Ishikawa (cell line): ENCODE data around the gene TBPL1.

Experiments used
- CEBPB ChIP-seq: IDR thresholded peaks from 2 replicates; pipeline ENCODE4 v1.6.1; 2012
- CREB1 ChIP-seq: IDR thresholded peaks from 2 replicates; pipeline ENCODE4 v1.6.1; 2012; ENCODE audit warnings: low read depth
- EGR1 ChIP-seq: IDR thresholded peaks from 2 replicates; pipeline ENCODE4 v1.6.1; 2012
- EP300 ChIP-seq: IDR thresholded peaks from 2 replicates; pipeline ENCODE4 v1.6.1; 2012; ENCODE audit warnings: borderline replicate concordance
- FOXM1 ChIP-seq: IDR thresholded peaks from 2 replicates; pipeline ENCODE4 v1.6.1; 2012; ENCODE audit warnings: low read depth, borderline replicate concordance
- NFIC ChIP-seq: IDR thresholded peaks from 2 replicates; pipeline ENCODE4 v1.6.1; 2012
- RAD21 ChIP-seq: IDR thresholded peaks from 2 replicates; pipeline ENCODE4 v1.6.1; 2012; ENCODE audit warnings: low read depth
- TAF1 ChIP-seq: IDR thresholded peaks from 2 replicates; pipeline ENCODE4 v1.6.1; 2012; ENCODE audit warnings: low read depth, mild to moderate bottlenecking
- TCF12 ChIP-seq: IDR thresholded peaks from 2 replicates; pipeline ENCODE4 v1.6.1; 2012; ENCODE audit warnings: low read depth
- TEAD4 ChIP-seq: IDR thresholded peaks from 2 replicates; pipeline ENCODE4 v1.6.1; 2012
- YY1 ChIP-seq: IDR thresholded peaks from 2 replicates; pipeline ENCODE4 v1.6.1; 2012; ENCODE audit warnings: low read depth
- ZBTB7A ChIP-seq: IDR thresholded peaks from 2 replicates; pipeline ENCODE4 v1.6.1; 2012; ENCODE audit warnings: low read depth
- TF ChIP-seq, protein P1 (sequence below): IDR thresholded peaks from 2 replicates; pipeline ENCODE4 v1.6.1; 2012
- TF ChIP-seq, protein P2 (sequence below): IDR thresholded peaks from 2 replicates; pipeline ENCODE4 v1.6.1; 2012
- TF ChIP-seq, protein P3 (sequence below): IDR thresholded peaks from 2 replicates; pipeline ENCODE4 v1.6.1; 2012; ENCODE audit warnings: low read depth, mild to moderate bottlenecking

The TBPL1 gene

DNA sequence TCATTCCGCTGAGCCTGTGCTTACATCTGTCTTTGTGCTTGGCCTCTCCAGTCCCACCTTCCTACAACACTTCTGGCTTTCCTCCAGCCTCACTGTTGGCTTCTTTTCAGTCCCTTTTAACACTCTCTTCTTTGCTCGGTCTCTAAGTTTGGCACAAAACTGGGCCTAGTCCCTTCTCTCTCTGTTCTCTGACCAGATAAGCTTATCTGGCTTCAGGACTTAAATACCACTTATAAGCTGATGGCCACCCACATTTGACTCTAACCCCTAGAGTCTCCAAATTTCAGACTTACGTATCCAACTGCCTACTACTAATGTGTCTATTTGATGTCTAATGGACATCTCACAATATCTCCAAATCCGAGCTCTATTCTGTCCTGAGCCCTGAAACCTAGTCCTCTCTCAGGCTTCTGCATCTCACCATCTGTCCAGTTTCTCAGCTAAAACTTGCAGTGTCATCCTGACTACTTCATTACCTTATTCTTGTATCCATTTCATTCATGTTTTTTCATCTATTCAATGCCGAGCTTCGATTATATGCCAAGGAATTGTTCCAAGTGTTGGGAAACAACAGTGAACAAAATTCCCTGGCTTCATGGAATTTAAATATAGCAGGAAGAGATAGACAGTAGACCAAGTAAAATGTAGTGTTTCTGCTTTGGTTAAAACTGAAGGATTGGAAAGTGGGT is 40.1 kb downstream of the TBPL1 start:
- TF ChIP-seq TCF12 = no peak
- TF ChIP-seq EGR1 = no peak
- no peak for TF ChIP-seq YY1
- no peak for TF ChIP-seq FOXM1
- no peak for TF ChIP-seq RAD21
- TF ChIP-seq CREB1 = no peak
- TF ChIP-seq EP300 = no peak
- TF ChIP-seq TAF1 = no peak
- TF ChIP-seq ZBTB7A = no peak
- no peak for TF ChIP-seq TEAD4
- TF ChIP-seq, protein P1, sequence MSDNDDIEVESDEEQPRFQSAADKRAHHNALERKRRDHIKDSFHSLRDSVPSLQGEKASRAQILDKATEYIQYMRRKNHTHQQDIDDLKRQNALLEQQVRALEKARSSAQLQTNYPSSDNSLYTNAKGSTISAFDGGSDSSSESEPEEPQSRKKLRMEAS = no peak
- TF ChIP-seq, protein P2, sequence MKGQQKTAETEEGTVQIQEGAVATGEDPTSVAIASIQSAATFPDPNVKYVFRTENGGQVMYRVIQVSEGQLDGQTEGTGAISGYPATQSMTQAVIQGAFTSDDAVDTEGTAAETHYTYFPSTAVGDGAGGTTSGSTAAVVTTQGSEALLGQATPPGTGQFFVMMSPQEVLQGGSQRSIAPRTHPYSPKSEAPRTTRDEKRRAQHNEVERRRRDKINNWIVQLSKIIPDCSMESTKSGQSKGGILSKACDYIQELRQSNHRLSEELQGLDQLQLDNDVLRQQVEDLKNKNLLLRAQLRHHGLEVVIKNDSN = no peak

DNA sequence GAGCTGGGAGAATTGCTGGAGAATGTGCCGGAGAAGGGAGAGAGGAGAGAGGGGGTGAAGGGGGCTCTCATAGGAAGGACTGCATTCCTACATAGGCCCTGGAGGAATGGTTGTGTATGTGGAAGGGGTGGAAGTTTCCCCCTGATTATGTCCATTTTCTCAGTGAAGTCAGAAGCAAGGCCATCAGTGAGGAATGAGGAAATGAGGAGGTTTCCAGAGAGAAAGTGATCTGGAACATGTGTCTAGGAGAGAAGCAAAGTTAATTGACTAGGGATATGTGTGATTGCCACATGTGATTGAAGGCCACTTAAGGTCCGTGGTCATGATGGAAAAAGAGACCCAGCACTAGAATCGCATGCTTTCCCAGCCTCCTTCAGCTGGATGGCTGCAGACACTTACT is 42.3 kb downstream of the TBPL1 start:
- no peak for TF ChIP-seq TAF1
- no peak for TF ChIP-seq NFIC
- TF ChIP-seq TEAD4 = no peak

DNA sequence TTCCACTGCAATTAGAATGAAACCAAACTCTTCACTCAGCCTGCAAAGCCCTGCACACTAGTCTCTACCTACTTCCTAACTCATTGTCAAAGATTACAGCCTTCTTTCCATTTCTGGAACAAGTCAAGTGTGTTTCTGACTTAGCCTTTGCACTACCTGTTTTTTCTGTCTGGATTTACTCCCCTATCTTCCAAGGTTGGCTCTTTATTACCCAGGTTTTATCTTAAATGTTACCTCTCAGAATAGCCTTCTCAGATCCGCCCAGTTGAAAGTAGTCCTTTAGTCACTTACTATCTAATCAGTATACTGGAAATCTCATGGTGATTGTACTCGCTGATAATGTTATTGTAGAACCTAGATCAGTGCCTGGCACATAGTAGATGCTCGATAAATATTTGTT is 42.7 kb downstream of the TBPL1 start:
- no peak for TF ChIP-seq CEBPB
- TF ChIP-seq, protein P3, sequence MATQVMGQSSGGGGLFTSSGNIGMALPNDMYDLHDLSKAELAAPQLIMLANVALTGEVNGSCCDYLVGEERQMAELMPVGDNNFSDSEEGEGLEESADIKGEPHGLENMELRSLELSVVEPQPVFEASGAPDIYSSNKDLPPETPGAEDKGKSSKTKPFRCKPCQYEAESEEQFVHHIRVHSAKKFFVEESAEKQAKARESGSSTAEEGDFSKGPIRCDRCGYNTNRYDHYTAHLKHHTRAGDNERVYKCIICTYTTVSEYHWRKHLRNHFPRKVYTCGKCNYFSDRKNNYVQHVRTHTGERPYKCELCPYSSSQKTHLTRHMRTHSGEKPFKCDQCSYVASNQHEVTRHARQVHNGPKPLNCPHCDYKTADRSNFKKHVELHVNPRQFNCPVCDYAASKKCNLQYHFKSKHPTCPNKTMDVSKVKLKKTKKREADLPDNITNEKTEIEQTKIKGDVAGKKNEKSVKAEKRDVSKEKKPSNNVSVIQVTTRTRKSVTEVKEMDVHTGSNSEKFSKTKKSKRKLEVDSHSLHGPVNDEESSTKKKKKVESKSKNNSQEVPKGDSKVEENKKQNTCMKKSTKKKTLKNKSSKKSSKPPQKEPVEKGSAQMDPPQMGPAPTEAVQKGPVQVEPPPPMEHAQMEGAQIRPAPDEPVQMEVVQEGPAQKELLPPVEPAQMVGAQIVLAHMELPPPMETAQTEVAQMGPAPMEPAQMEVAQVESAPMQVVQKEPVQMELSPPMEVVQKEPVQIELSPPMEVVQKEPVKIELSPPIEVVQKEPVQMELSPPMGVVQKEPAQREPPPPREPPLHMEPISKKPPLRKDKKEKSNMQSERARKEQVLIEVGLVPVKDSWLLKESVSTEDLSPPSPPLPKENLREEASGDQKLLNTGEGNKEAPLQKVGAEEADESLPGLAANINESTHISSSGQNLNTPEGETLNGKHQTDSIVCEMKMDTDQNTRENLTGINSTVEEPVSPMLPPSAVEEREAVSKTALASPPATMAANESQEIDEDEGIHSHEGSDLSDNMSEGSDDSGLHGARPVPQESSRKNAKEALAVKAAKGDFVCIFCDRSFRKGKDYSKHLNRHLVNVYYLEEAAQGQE = no peak
- no peak for TF ChIP-seq FOXM1
- no peak for TF ChIP-seq EP300
- TF ChIP-seq TAF1 = no peak
- TF ChIP-seq, protein P1 = no peak
- TF ChIP-seq TCF12 = no peak
- no peak for TF ChIP-seq EGR1
- TF ChIP-seq TEAD4 = no peak
- TF ChIP-seq, protein P2 = no peak
- no peak for TF ChIP-seq ZBTB7A
- no peak for TF ChIP-seq RAD21
- TF ChIP-seq YY1 = no peak
- TF ChIP-seq CREB1 = no peak
- TF ChIP-seq NFIC = no peak

DNA sequence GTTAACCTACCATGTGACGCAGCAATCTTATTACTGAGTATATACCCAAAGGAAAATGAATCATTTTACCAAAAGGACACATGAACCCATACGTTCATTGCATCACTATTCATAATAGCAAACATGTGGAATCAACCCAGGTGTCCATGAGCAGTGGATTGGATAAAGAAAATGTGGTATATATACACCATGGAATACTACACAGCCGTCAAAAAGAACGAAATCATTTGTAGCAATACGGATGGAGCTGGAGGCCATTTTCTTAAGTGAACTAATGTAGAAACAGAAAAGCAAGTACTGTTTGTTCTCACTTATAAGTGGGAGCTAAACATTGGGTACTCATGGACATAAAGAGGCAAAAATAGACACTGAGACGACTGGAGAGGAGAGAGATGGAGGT is 44.2 kb downstream of the TBPL1 start:
- TF ChIP-seq EGR1 (no peak), RAD21 (no peak), TAF1 (no peak)
- TF ChIP-seq, protein P2 = no peak

DNA sequence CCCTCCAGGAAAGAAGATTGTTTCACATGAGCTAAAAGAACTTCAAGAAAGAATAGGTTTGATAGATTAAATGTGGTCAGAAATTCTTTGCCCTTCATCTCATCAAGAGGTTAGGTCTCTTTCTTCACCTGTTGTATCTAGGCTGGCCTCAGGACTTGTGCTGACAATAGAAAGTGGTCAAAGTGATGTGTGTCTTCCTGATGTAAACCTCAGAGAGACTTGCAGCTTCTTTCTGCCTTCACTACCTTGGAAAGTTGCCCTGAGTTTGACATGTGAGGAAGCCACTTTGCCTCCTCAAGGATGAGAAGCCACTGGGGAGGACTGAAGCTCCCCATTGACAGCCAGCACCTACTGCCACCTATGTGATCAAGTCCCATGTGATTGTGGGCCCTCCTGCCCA is 46.3 kb downstream of the TBPL1 start:
- TF ChIP-seq CEBPB = no peak
- TF ChIP-seq EP300 = no peak
- no peak for TF ChIP-seq EGR1
- no peak for TF ChIP-seq TAF1
- no peak for TF ChIP-seq FOXM1

DNA sequence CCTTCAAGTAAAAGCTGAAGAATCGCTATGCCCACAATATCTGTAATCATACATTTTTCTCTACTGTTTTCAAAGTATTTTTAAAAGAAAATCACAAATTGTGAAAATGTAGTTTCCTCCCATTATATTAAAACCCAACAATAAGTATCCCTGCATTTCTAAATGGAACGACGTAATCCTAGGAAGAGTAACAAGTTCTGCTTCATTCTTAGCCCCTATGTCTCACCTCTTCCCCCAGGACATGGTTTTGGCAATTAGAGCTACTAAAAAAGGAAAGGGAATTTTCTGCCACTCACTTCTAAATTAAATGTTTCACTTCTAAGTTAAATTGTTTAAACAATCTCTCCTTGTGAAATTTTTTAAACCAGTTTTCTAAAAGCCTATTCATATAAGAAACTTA is 47.4 kb downstream of the TBPL1 start:
- TF ChIP-seq TEAD4 (peak; percentile 71), FOXM1 (no peak), CEBPB (peak; percentile 70)

DNA sequence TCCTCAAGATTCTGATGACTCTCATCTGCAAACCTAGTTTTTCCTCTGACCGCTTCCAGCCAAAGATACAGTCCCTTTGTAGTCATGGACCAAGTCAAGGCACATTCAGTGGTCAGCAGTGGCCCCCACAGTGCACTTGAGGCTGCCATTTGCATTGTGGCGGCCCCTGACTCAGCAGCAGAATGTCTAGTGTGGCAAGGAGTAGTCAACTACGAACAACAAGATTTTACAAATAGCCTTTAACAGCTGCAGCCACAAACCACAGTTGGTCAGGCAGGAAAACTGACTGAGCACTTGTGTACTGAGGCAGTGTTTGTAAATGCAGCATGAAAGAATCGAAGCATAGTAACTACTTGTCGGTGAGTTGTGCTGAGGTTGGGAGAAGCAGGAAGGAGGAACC is 49.8 kb downstream of the TBPL1 start:
- TF ChIP-seq TAF1 = no peak
- TF ChIP-seq ZBTB7A = no peak
- TF ChIP-seq EP300 = no peak
- TF ChIP-seq, protein P1 = no peak
- TF ChIP-seq EGR1 = no peak
- TF ChIP-seq, protein P3 = no peak
- TF ChIP-seq, protein P2 = no peak
- TF ChIP-seq TCF12 = no peak
- no peak for TF ChIP-seq YY1
- no peak for TF ChIP-seq CREB1
- no peak for TF ChIP-seq NFIC
- TF ChIP-seq CEBPB = no peak
- no peak for TF ChIP-seq TEAD4
- no peak for TF ChIP-seq RAD21
- TF ChIP-seq FOXM1 = no peak
